WTC11 (cell line): ENCODE measurements around the gene ARL10.

Experiments
- AR ChIP-seq: fragments of 250-450 bp; sonication (Bioruptor Pico); IDR thresholded peaks from 2 replicates; pipeline ENCODE4 v1.9.0; 2021; ENCODE audit warnings: mild to moderate bottlenecking
- MAX ChIP-seq: sonication (generic); formaldehyde crosslinking; IDR thresholded peaks from 2 replicates; pipeline ENCODE4 v1.8.0; 2022; ENCODE audit warnings: mild to moderate bottlenecking, missing genetic modification reagents
- NFE2L1 ChIP-seq: sonication (generic); formaldehyde crosslinking; IDR thresholded peaks from 2 replicates; pipeline ENCODE4 v1.8.1; 2023; ENCODE audit warnings: missing genetic modification reagents
- PREB ChIP-seq: sonication (generic); formaldehyde crosslinking; IDR thresholded peaks from 2 replicates; pipeline ENCODE4 v1.8.1; 2022; ENCODE audit warnings: mild to moderate bottlenecking, missing genetic modification reagents, moderate library complexity, borderline replicate concordance
- TF ChIP-seq, protein P1 (sequence below): fragments of 200-600 bp; IDR thresholded peaks from 2 replicates; pipeline ENCODE4 v1.8.0; 2022; ENCODE audit warnings: antibody characterized with exemption

GRCh38 chr5:176381979-176382378 is 16.7 kb downstream of the ARL10 start:
- TF ChIP-seq, protein P1, sequence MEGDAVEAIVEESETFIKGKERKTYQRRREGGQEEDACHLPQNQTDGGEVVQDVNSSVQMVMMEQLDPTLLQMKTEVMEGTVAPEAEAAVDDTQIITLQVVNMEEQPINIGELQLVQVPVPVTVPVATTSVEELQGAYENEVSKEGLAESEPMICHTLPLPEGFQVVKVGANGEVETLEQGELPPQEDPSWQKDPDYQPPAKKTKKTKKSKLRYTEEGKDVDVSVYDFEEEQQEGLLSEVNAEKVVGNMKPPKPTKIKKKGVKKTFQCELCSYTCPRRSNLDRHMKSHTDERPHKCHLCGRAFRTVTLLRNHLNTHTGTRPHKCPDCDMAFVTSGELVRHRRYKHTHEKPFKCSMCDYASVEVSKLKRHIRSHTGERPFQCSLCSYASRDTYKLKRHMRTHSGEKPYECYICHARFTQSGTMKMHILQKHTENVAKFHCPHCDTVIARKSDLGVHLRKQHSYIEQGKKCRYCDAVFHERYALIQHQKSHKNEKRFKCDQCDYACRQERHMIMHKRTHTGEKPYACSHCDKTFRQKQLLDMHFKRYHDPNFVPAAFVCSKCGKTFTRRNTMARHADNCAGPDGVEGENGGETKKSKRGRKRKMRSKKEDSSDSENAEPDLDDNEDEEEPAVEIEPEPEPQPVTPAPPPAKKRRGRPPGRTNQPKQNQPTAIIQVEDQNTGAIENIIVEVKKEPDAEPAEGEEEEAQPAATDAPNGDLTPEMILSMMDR, result no peak
- no peak for TF ChIP-seq NFE2L1 (CRISPR knock-in tag)
- no peak for TF ChIP-seq PREB (CRISPR knock-in tag)
- no peak for TF ChIP-seq MAX (CRISPR knock-in tag)
- TF ChIP-seq AR (CRISPR knock-in tag), result no peak
